Coronary artery (tissue), 2 donors: ENCODE measurements around the gene PTAFR.

Source experiments
- DNase-seq: peaks from one replicate; pipeline ENCODE4 v3.0.0-alpha.2; 2017; ENCODE audit warnings: low spot score
- H3K27ac ChIP-seq, 2 donors: fragments of 200-600 bp; sonication (generic); one replicate each; pipeline ENCODE4 v1.5.1; 2016 to 2019
- H3K4me3 ChIP-seq: fragments of 200-600 bp; sonication (generic); 2 replicates; pipeline ENCODE4 v1.5.1; 2016; ENCODE audit warnings: mild to moderate bottlenecking, moderate library complexity
- CTCF ChIP-seq: fragments of 200-600 bp; sonication (generic); IDR thresholded peaks from one replicate; pipeline ENCODE4 v1.5.1; 2019; ENCODE audit warnings: antibody characterized with exemption

The PTAFR gene

DNA sequence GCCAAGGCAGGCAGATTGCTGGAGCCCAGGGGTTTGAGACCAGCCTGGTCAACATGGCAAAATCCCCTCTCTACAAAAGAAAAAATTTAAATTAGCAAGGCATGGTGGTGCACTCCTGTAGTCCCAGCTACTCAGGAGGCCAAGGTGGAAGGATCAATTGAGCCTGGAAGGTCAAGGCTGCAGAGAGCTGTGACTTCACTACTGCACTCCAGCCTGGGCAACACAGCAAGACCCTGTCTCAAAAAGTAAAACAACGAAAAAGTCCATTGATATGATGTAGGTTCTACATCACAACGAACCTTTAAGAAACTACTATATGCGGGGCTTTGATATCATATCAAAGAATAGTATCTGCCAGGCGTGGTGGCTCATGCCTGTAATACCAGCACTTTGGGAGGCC, 20.9 kb downstream of the PTAFR start:
- Histone ChIP-seq H3K27ac (no peak overlapping the region), H3K4me3 (no peak overlapping the region)
- no peak for DNase-seq
- no peak for TF ChIP-seq CTCF

GRCh38 chr1:28154078-28154594, 22.4 kb downstream of the PTAFR start:
- no peak overlapping the region for H3K4me3 ChIP-seq
- peak overlapping the region in 1 of 2 donors; percentile 28 for H3K27ac ChIP-seq
- no peak for DNase-seq
- no peak for TF ChIP-seq CTCF

- DNase-seq: no peak
- no peak overlapping the region for H3K4me3 ChIP-seq
- TF ChIP-seq CTCF: no peak
- no peak overlapping the region for H3K27ac ChIP-seq
Measured at GRCh38 chr1:28150125-28150780, 26.2 kb downstream of the PTAFR start.

DNA sequence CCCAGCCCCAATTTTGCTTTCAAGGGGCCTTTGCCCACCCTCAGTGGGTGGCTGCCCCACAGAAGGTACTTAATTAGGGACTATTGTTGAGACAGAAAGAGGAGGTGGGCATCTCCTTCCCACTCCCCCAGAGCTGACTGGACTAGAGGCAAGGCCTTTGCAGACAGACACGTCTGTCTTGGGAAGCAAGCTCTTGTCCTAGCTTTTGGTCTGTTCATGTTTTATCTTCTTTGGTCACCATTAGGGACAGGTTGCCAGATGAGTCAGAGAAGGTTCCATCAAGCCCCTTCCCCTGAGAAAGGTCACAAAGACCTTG, 27.7 kb downstream of the PTAFR start:
- Histone ChIP-seq H3K27ac (no peak overlapping the region), H3K4me3 (no peak overlapping the region)
- DNase-seq: no peak
- no peak for TF ChIP-seq CTCF

GRCh38 chr1:28147264-28148094, 29.0 kb downstream of the PTAFR start:
- Histone ChIP-seq H3K4me3 (no peak overlapping the region), H3K27ac (no peak overlapping the region)
- TF ChIP-seq CTCF: no peak
- DNase-seq: no peak

DNA sequence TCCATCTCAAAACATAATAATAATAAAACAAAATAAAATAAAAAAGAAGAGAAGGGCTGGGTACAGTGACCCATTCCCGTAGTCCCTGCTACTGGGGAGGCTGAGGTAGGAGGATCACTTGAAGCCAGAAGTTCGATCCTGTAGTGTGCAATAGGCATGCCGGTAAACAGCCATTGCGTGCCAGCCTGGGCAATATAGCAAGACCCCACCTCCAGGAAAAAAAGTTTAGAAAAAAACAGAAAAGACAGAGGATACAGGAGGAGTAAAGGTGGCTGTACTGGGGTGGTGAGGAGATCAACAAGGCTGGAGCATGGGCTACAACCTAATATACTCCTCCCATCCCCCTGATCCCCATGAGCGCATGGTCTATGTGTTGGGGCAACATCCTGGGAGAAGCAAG, 30.8 kb downstream of the PTAFR start:
- no peak for TF ChIP-seq CTCF
- no peak overlapping the region for H3K4me3 ChIP-seq
- DNase-seq: no peak
- H3K27ac ChIP-seq: no peak overlapping the region
